HL-60 (cell line): Measurements from ENCODE around the gene RABGEF1.
"Not testable (repeated sequence)": the region's sequence is repeated elsewhere in the genome, so short reads cannot be mapped to it uniquely, and the experiment has no call there.

Experiments used
- DNase-seq, 2 experiments: peaks; one replicate each; pipeline ENCODE4 v3.0.0-alpha.2; 2010 to 2020; ENCODE audit warnings: low read depth in 1 of 2, low spot score in 1 of 2
- H3K27ac ChIP-seq: fragments of 250-450 bp; sonication (Bioruptor Pico); replicated peaks from 2 replicates; pipeline ENCODE4 v1.5.1; 2020; ENCODE audit warnings: mild to moderate bottlenecking, moderate library complexity
- H3K27me3 ChIP-seq: fragments of 250-450 bp; sonication (Bioruptor Pico); 2 replicates; pipeline ENCODE4 v1.5.1; 2021; ENCODE audit warnings: mild to moderate bottlenecking, moderate library complexity; ENCODE audit not compliant: insufficient read depth, poor library complexity, severe bottlenecking
- H3K4me3 ChIP-seq: replicated peaks from 2 replicates; pipeline ENCODE4 v1.5.1; 2011; ENCODE audit warnings: mild to moderate bottlenecking, control low read depth, low read length; ENCODE audit not compliant: insufficient read depth
- CTCF ChIP-seq: IDR thresholded peaks from one replicate; pipeline ENCODE4 v1.5.1; 2011; ENCODE audit warnings: low read length, control low read depth, inconsistent platforms; ENCODE audit not compliant: insufficient read depth
- GABPA ChIP-seq: IDR thresholded peaks from 2 replicates; pipeline ENCODE4 v1.6.1; 2012; ENCODE audit warnings: low read depth
- POLR2AphosphoS5 ChIP-seq: IDR thresholded peaks from 2 replicates; pipeline ENCODE4 v1.6.1; 2012; ENCODE audit warnings: low read depth
- REST ChIP-seq: IDR thresholded peaks from 2 replicates; pipeline ENCODE4 v1.6.1; 2012; ENCODE audit warnings: low read depth; ENCODE audit not compliant: insufficient replicate concordance
- SPI1 ChIP-seq: IDR thresholded peaks from 2 replicates; pipeline ENCODE4 v1.6.1; 2012; ENCODE audit warnings: low read depth, mild to moderate bottlenecking, borderline replicate concordance

The RABGEF1 gene

DNA sequence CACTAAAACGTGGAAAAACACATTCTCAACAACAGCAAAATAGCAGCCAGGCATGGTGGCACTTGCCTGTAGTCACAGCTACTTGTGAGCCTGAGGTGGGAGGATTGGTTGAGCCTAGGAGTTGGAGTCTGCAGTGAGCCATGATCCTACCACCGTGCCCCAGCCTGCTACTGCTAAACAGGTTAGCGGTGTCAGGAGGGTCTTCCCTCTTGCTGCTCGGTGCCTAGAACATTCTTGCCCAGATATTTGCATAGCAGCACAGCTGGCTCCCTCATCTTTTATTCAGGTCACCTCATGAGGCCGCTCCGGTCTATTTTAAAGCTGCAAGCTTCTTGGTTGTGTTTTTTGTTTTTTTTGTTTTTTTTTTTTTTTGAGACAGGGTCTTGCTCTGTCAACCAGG, 2.9 kb upstream of the RABGEF1 start:
- Histone ChIP-seq H3K27me3 (no peaks in the 10 kb centered on the region), H3K4me3 (no peak overlapping the region), H3K27ac (no peak overlapping the region)
- DNase-seq = no peak
- TF ChIP-seq CTCF (no peak), REST (no peak), POLR2AphosphoS5 (no peak), SPI1 (no peak), GABPA (no peak)

DNA sequence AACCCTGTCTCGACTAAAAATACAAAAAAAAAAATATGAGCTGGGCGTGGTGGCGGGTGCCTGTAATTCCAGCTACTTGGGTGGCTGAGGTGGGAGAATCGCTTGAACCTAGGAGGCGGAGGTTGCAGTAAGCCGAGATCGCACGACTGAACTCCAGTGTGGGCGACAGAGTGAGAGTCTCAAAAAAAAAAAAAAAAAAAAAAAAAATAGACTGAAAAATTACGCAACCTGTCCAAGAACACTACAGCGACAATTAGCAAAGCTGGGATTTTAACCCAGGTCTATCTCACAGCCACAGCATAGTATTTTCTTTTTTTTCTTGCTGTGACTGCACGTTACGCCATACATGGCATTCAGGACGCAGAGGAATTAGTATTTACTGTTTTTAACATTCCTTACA, 1.1 kb upstream of the RABGEF1 start:
- peak overlapping the region; percentile 94 for H3K4me3 ChIP-seq
- H3K27ac ChIP-seq = peak overlapping the region; percentile 88
- TF ChIP-seq CTCF = no peak
- TF ChIP-seq GABPA = no peak
- no peak for TF ChIP-seq SPI1
- no peak for TF ChIP-seq REST
- TF ChIP-seq POLR2AphosphoS5 = no peak
- DNase-seq = no peak
- no peaks in the 10 kb centered on the region for H3K27me3 ChIP-seq

- Histone ChIP-seq H3K27ac (peak overlapping the region; percentile 88), H3K27me3 (no peaks in the 10 kb centered on the region), H3K4me3 (peak overlapping the region; percentile 94)
- no peak for TF ChIP-seq GABPA
- peak; percentile 29 for TF ChIP-seq REST
- no peak for DNase-seq
These were observed 606 bp upstream of the RABGEF1 start for GRCh38 chr7:66739953-66740301.

- peak overlapping the region; percentile 88 for H3K27ac ChIP-seq
- peak overlapping the region; percentile 94 for H3K4me3 ChIP-seq
- H3K27me3 ChIP-seq = not testable (repeated sequence)
- DNase-seq = peak in 1 of 2 experiments; percentile 56
These were observed 612 bp downstream of the RABGEF1 start for GRCh38 chr7:66740980-66741709.
